ENCODE results near the gene ARID1B.

DNA sequence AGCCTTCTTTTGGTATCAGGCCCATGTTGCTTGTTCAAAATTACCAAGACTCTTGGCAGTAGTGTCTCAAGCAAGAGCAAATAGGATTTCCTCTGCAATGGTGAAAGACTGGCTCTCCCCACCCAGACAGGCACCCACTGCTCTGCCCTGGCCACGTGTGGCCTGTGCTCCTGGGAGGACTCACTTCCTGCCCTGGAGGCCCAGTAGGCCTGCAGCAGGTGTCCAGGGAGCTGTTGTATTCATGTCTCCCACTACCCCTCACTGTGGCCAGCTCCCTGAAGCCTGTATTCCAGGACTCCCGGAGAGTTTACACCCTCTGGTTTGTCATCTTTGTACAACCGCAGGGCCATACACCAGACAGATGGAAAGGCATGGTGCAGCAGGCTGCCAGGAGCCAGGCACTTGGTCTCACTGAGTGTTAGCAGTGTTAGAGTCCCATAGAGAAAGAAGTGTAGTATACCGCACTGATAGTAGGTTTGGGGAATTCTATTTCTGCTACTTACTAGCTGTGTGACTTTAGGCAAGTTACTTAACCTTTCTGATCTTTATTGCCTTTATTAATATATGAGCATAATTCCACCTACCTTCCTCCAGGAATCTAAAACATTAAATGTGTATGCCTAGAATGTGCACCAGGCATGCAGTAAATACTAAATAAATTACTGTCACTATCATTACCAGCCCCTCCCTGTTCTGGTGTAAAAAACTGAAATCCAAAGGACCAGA lies 386.4 kb downstream of the ARID1B start:
- TF ChIP-seq, protein P1, sequence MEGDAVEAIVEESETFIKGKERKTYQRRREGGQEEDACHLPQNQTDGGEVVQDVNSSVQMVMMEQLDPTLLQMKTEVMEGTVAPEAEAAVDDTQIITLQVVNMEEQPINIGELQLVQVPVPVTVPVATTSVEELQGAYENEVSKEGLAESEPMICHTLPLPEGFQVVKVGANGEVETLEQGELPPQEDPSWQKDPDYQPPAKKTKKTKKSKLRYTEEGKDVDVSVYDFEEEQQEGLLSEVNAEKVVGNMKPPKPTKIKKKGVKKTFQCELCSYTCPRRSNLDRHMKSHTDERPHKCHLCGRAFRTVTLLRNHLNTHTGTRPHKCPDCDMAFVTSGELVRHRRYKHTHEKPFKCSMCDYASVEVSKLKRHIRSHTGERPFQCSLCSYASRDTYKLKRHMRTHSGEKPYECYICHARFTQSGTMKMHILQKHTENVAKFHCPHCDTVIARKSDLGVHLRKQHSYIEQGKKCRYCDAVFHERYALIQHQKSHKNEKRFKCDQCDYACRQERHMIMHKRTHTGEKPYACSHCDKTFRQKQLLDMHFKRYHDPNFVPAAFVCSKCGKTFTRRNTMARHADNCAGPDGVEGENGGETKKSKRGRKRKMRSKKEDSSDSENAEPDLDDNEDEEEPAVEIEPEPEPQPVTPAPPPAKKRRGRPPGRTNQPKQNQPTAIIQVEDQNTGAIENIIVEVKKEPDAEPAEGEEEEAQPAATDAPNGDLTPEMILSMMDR (IDR thresholded peaks at IDR 0.05) = no peak
- no peak for TF ChIP-seq EZH2 (IDR thresholded peaks at IDR 0.05; ENCODE audit: borderline replicate concordance, insufficient read depth, low read depth, low read length, poor library complexity, severe bottlenecking)
